Measurements from ENCODE around the gene NOTCH2.

GRCh38 chr1:119917304-119918055 lies 152.0 kb downstream of the NOTCH2 start:
- no peak for TF ChIP-seq CTCF (IDR thresholded peaks at IDR 0.05)
- no peak for TF ChIP-seq EP300 (IDR thresholded peaks at IDR 0.05)
